ENCODE results near the gene TMCC3.

Gene TMCC3

DNA sequence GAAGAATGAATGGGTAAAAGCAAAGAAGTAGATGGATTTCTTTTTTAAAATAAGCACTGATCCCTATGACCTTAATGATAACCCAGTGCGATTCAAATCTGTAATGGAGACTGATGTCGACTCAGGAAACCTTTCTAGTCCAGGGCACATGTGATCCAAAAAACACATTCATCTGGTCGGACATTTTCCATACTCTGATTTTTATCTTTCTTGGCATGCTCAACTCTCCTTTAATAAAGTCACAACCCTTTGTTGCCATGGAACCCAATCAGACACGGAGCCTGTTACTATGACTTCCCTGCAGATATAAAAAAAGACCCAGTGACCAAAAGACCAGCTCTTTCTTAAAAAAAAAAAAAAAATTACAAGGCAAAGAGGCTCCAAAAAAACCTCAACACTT, 27.9 kb downstream of the TMCC3 start:
- H3K27ac ChIP-seq, result no peak overlapping the region
- no peaks in the 10 kb centered on the region for H3K9me3 ChIP-seq
- no peak overlapping the region for H3K4me3 ChIP-seq

DNA sequence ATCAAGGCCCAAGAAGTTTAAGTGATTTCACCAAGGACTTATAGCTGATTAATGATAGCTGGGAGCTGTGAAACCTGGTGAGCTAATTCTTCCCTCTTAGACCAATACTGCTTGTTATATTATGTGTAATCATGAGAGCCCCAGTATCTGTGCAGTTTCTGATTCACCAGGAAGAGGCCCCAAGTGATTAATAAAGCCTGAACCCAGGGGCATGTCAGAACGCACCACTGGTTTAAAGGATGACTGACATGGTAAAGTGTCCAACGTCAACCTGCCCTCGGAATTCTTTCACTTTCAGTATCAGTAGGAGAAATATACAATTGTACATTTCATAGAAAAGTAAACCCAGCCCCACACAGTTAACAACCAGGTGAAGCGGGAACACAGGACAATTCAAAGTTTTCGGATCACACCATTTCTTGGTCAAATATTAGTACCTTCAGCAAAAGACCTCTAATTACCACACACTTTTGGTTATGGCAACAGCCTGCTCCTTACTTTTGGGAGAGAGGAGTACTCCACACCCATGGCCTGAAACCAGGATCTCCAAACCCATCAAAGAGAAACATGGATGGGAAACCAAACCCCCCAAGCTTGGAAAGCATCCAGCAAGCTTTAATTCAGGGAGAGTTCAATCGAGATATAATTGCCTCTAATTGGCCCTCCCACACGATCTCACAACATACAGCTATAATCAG, 28.5 kb downstream of the TMCC3 start:
- no peaks in the 10 kb centered on the region for H3K27me3 ChIP-seq
- TF ChIP-seq, protein P1, sequence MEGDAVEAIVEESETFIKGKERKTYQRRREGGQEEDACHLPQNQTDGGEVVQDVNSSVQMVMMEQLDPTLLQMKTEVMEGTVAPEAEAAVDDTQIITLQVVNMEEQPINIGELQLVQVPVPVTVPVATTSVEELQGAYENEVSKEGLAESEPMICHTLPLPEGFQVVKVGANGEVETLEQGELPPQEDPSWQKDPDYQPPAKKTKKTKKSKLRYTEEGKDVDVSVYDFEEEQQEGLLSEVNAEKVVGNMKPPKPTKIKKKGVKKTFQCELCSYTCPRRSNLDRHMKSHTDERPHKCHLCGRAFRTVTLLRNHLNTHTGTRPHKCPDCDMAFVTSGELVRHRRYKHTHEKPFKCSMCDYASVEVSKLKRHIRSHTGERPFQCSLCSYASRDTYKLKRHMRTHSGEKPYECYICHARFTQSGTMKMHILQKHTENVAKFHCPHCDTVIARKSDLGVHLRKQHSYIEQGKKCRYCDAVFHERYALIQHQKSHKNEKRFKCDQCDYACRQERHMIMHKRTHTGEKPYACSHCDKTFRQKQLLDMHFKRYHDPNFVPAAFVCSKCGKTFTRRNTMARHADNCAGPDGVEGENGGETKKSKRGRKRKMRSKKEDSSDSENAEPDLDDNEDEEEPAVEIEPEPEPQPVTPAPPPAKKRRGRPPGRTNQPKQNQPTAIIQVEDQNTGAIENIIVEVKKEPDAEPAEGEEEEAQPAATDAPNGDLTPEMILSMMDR (IDR thresholded peaks at IDR 0.05), result no peak
- peaks cover 0 to 16% (median 4%) of the 10 kb centered on the region in 4 donors for H3K4me1 ChIP-seq
- H3K36me3 ChIP-seq, result no peaks in the 10 kb centered on the region
- no peak for DNase-seq
- intact Hi-C loops (cut with DNase I; ENCODE audit: low total_unique reads), result no loop called here
- H3K9me3 ChIP-seq, result no peaks in the 10 kb centered on the region
- H3K27ac ChIP-seq, result no peak overlapping the region
- H3K4me3 ChIP-seq, result peak overlapping the region; percentile 4 to 16

More for the DNA sequence above, 27.9 kb downstream of the TMCC3 start:
- no peaks in the 10 kb centered on the region for H3K27me3 ChIP-seq
- no peak for DNase-seq
- H3K36me3 ChIP-seq, result no peaks in the 10 kb centered on the region
- TF ChIP-seq, protein P1 (IDR thresholded peaks at IDR 0.05), result no peak
- intact Hi-C loops (cut with DNase I; ENCODE audit: low total_unique reads), result no loop called here
- peaks cover 0 to 16% (median 3%) of the 10 kb centered on the region in 4 donors for H3K4me1 ChIP-seq

DNA sequence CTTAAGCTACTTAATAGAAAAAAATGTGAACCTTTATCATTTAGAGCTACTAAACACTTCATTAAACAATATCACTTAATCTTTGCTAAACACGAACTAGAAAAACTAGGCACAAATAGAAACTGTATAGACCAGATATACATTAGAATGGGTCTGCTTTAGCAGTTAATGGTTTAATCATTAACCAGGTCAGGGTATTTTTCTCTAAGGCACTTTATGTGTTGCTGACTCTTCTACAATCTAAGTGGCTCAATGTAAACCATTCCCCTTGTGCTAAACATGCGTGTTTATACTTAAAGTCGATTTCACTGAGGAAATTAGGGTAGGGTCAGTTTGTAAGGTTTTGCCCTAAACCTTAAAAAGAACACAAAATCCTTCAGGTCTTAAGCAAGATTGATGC, 29.7 kb downstream of the TMCC3 start:
- TF ChIP-seq, protein P1 (IDR thresholded peaks at IDR 0.05), result no peak
- H3K36me3 ChIP-seq, result no peaks in the 10 kb centered on the region
- no peak overlapping the region for H3K27ac ChIP-seq
- H3K4me3 ChIP-seq, result no peak overlapping the region
- H3K4me1 ChIP-seq, result peaks cover 0 to 27% (median 11%) of the 10 kb centered on the region in 4 donors
- H3K27me3 ChIP-seq, result no peaks in the 10 kb centered on the region
- intact Hi-C loops (cut with DNase I; ENCODE audit: low total_unique reads), result no loop called here
- no peak for DNase-seq
- no peaks in the 10 kb centered on the region for H3K9me3 ChIP-seq

DNA sequence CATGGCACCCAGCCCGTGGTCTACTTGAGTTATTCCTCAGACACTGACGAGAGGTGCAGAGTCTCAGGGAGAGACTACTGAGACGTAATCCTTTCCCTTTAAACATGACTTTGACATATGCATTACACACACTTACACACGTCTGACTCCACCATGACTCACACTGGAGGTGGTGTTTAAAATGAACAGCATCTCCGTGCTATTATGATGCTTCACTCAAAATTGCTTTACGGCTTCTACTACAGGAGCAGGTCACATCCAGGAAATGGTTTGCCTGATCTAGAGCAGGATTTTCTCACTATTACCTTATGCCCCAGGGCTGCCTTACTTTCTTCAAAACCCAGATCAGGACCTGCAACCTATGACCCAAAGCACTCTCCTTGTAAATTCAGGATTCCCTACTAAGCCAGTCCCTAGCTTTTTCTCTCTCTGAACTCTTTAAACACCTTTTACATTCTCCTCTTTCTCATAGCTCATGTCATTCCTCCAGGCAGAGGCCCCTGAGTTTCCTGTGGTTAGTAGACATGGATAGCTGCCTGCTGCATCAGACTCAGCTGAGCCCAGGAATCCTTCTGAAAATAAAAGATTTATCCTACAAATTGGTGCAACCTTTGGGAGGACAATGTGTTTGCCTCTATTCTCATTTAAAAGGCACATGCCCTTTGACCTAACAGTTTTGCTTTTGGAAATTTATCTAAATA, 31.2 kb downstream of the TMCC3 start:
- Histone ChIP-seq H3K4me3 (no peak overlapping the region), H3K4me1 (peaks cover 0 to 37% (median 17%) of the 10 kb centered on the region in 4 donors), H3K36me3 (no peaks in the 10 kb centered on the region), H3K27me3 (no peaks in the 10 kb centered on the region), H3K27ac (no peak overlapping the region), H3K9me3 (no peaks in the 10 kb centered on the region)
- intact Hi-C loops (cut with DNase I; ENCODE audit: low total_unique reads), result no loop called here
- TF ChIP-seq, protein P1 (IDR thresholded peaks at IDR 0.05), result no peak
- no peak for DNase-seq

DNA sequence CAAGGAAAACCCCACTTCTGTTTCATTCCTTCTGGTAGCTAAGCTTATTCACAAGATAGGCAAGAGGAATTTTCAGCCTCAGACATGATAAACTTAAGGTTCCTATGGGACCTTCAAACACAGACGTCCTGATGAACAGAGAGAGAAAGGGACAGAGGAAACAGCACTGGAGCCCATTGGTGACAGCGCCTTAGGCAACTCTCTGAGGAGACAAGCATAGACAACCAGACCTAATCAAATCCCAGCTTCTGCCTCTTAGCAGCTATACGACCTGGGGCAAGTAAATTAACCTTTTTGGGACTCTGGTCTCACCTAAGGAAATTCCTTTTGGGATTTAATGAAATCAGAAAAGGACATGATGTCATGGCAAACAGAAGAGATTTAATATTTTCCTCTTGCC, 33.3 kb downstream of the TMCC3 start:
- H3K27ac ChIP-seq, result no peak overlapping the region
- DNase-seq, result no peak

More for the DNA sequence above, 33.3 kb downstream of the TMCC3 start:
- H3K4me3 ChIP-seq, result no peak overlapping the region
- TF ChIP-seq, protein P1 (IDR thresholded peaks at IDR 0.05), result no peak
- H3K36me3 ChIP-seq, result no peaks in the 10 kb centered on the region
- no peaks in the 10 kb centered on the region for H3K27me3 ChIP-seq
- no peaks in the 10 kb centered on the region for H3K9me3 ChIP-seq
- intact Hi-C loops (cut with DNase I; ENCODE audit: low total_unique reads), result no loop called here
- H3K4me1 ChIP-seq, result peaks cover 0 to 26% (median 15%) of the 10 kb centered on the region in 4 donors

All from tibial artery (tissue), 4 donors.